Measurements from ENCODE around the gene ZDHHC4. TPM values are rescaled to one million over a fixed set of nuclear protein-coding genes. Genes with fewer than 3 reads are reported as not detected.
A peak's percentile ranks its signal among the peaks of the same experiment; 100 is the strongest.

Gene ZDHHC4
- polyA plus RNA-seq, 1 of the 3 experiments (the other 2 are of a cell fraction) = 169 TPM

DNA sequence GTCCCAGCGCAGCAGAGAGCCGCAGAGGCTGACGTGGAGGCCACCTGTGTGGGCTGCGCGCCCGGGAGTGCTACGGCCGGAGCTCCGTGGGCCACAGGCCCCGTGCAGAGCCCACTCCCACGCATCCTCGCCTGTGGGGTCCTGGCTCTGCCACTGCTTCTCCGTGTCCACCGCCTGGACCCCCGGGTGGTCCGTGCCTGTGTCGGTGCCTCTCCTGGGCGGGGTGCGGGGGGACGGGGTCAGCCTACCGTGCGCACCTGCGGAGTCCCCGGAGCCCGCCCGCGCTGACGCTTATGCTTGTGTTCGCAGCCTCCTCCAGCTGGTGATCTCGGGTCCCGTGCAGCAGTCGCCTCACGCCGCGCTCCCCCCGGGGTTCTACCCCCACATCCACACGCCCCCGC is 30.4 kb downstream of the ZDHHC4 start:
- no peaks in the 10 kb centered on the region for H4K20me1 ChIP-seq (ENCODE audit: insufficient read depth)
- H3K9me2 ChIP-seq = no peaks in the 10 kb centered on the region
- no peak overlapping the region for H3K27ac ChIP-seq (ENCODE audit: low read depth in 2 of 2, low read length in 1 of 2)
- H3K4me3 ChIP-seq (ENCODE audit: low read depth in 2 of 2, low read length in 1 of 2) = no peak overlapping the region
- POLR2A ChIA-PET = no interaction called here
- CTCF ChIA-PET = interaction anchor here (1.0 to 2.6 kb wide), 3 partner anchors 18 to 92 kb away, joined by 3 to 15 read pairs (median 4); partner anchors contain the start of gene INTS15
- 96% methylated on average over 31 of the region's 38 CpGs for WGBS (ENCODE audit: low lambda C conversion rate)
- no peaks in the 10 kb centered on the region for H3K4me1 ChIP-seq (ENCODE audit: control insufficient read depth in 1 of 2, insufficient read depth in 2 of 2, low read depth in 1 of 2, low read length in 1 of 2)
- TF ChIP-seq RCOR1 (IDR thresholded peaks at IDR 0.05; ENCODE audit: low read length) (no peak), FOSL2 (IDR thresholded peaks at IDR 0.05; ENCODE audit: borderline replicate concordance, low read depth) (no peak), TAF1 (IDR thresholded peaks at IDR 0.05; ENCODE audit: borderline replicate concordance, low read depth, low read length) (no peak), NFIC (IDR thresholded peaks at IDR 0.05; ENCODE audit: borderline replicate concordance) (no peak), RFX5 (IDR thresholded peaks at IDR 0.05; ENCODE audit: low read length) (no peak), RXRA (IDR thresholded peaks at IDR 0.05; ENCODE audit: borderline replicate concordance, low read depth) (no peak), RAD21 (IDR thresholded peaks at IDR 0.05; ENCODE audit: low read length) (no peak), SIN3A (IDR thresholded peaks at IDR 0.05; ENCODE audit: borderline replicate concordance, low read depth, low read length) (no peak), EZH2phosphoT487 (IDR thresholded peaks at IDR 0.05; ENCODE audit: borderline replicate concordance, low read depth) (no peak), GATA2 (CRISPR knock-in tag; IDR thresholded peaks at IDR 0.05) (no peak), FOXJ3 (CRISPR knock-in tag; IDR thresholded peaks at IDR 0.05) (no peak), JUND (IDR thresholded peaks at IDR 0.05) (no peak), TEAD4 (IDR thresholded peaks at IDR 0.05; ENCODE audit: borderline replicate concordance, insufficient read depth) (no peak)
- TF ChIP-seq, protein P1, sequence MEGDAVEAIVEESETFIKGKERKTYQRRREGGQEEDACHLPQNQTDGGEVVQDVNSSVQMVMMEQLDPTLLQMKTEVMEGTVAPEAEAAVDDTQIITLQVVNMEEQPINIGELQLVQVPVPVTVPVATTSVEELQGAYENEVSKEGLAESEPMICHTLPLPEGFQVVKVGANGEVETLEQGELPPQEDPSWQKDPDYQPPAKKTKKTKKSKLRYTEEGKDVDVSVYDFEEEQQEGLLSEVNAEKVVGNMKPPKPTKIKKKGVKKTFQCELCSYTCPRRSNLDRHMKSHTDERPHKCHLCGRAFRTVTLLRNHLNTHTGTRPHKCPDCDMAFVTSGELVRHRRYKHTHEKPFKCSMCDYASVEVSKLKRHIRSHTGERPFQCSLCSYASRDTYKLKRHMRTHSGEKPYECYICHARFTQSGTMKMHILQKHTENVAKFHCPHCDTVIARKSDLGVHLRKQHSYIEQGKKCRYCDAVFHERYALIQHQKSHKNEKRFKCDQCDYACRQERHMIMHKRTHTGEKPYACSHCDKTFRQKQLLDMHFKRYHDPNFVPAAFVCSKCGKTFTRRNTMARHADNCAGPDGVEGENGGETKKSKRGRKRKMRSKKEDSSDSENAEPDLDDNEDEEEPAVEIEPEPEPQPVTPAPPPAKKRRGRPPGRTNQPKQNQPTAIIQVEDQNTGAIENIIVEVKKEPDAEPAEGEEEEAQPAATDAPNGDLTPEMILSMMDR (IDR thresholded peaks at IDR 0.05) = no peak
- TF ChIP-seq, protein P2, sequence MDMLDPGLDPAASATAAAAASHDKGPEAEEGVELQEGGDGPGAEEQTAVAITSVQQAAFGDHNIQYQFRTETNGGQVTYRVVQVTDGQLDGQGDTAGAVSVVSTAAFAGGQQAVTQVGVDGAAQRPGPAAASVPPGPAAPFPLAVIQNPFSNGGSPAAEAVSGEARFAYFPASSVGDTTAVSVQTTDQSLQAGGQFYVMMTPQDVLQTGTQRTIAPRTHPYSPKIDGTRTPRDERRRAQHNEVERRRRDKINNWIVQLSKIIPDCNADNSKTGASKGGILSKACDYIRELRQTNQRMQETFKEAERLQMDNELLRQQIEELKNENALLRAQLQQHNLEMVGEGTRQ (IDR thresholded peaks at IDR 0.05; ENCODE audit: borderline replicate concordance, low read depth, low read length) = no peak
- TF ChIP-seq, protein P3, sequence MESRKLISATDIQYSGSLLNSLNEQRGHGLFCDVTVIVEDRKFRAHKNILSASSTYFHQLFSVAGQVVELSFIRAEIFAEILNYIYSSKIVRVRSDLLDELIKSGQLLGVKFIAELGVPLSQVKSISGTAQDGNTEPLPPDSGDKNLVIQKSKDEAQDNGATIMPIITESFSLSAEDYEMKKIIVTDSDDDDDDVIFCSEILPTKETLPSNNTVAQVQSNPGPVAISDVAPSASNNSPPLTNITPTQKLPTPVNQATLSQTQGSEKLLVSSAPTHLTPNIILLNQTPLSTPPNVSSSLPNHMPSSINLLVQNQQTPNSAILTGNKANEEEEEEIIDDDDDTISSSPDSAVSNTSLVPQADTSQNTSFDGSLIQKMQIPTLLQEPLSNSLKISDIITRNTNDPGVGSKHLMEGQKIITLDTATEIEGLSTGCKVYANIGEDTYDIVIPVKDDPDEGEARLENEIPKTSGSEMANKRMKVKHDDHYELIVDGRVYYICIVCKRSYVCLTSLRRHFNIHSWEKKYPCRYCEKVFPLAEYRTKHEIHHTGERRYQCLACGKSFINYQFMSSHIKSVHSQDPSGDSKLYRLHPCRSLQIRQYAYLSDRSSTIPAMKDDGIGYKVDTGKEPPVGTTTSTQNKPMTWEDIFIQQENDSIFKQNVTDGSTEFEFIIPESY (IDR thresholded peaks at IDR 0.05; ENCODE audit: borderline replicate concordance, low read depth) = no peak
- TF ChIP-seq, protein P4, sequence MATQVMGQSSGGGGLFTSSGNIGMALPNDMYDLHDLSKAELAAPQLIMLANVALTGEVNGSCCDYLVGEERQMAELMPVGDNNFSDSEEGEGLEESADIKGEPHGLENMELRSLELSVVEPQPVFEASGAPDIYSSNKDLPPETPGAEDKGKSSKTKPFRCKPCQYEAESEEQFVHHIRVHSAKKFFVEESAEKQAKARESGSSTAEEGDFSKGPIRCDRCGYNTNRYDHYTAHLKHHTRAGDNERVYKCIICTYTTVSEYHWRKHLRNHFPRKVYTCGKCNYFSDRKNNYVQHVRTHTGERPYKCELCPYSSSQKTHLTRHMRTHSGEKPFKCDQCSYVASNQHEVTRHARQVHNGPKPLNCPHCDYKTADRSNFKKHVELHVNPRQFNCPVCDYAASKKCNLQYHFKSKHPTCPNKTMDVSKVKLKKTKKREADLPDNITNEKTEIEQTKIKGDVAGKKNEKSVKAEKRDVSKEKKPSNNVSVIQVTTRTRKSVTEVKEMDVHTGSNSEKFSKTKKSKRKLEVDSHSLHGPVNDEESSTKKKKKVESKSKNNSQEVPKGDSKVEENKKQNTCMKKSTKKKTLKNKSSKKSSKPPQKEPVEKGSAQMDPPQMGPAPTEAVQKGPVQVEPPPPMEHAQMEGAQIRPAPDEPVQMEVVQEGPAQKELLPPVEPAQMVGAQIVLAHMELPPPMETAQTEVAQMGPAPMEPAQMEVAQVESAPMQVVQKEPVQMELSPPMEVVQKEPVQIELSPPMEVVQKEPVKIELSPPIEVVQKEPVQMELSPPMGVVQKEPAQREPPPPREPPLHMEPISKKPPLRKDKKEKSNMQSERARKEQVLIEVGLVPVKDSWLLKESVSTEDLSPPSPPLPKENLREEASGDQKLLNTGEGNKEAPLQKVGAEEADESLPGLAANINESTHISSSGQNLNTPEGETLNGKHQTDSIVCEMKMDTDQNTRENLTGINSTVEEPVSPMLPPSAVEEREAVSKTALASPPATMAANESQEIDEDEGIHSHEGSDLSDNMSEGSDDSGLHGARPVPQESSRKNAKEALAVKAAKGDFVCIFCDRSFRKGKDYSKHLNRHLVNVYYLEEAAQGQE (IDR thresholded peaks at IDR 0.05; ENCODE audit: low read depth, low read length) = no peak
- TF ChIP-seq, protein P5, sequence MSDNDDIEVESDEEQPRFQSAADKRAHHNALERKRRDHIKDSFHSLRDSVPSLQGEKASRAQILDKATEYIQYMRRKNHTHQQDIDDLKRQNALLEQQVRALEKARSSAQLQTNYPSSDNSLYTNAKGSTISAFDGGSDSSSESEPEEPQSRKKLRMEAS (IDR thresholded peaks at IDR 0.05; ENCODE audit: low read depth) = no peak
- TF ChIP-seq, protein P6, sequence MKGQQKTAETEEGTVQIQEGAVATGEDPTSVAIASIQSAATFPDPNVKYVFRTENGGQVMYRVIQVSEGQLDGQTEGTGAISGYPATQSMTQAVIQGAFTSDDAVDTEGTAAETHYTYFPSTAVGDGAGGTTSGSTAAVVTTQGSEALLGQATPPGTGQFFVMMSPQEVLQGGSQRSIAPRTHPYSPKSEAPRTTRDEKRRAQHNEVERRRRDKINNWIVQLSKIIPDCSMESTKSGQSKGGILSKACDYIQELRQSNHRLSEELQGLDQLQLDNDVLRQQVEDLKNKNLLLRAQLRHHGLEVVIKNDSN (IDR thresholded peaks at IDR 0.05; ENCODE audit: borderline replicate concordance, low read depth) = no peak
- DNase-seq = peak; percentile 43
- H3K9ac ChIP-seq = no peak overlapping the region
- no peaks in the 10 kb centered on the region for H3K79me2 ChIP-seq (ENCODE audit: insufficient read depth)
- no peak overlapping the region for H3K4me2 ChIP-seq
- H3K36me3 ChIP-seq (replicated peaks in 1 of 2; ENCODE audit: control insufficient read depth in 1 of 2, insufficient read depth in 2 of 2, low read length in 1 of 2) = peaks cover 13 to 16% of the 10 kb centered on the region in 2 experiments
- H3K9me3 ChIP-seq = no peaks in the 10 kb centered on the region
- H3F3A ChIP-seq (replicated peaks; ENCODE audit: insufficient read depth) = peaks cover 4% of the 10 kb centered on the region
- no peaks in the 10 kb centered on the region for H3K27me3 ChIP-seq (ENCODE audit: insufficient read depth)
- no peak overlapping the region for H2AFZ ChIP-seq (ENCODE audit: low read depth)
